K562 (cell line): ENCODE measurements around the gene PFN3. TPM values are rescaled to one million over a fixed set of nuclear protein-coding genes. Genes with fewer than 3 reads are reported as not detected.
A peak's percentile ranks its signal among the peaks of the same experiment; 100 is the strongest.

Experiments used
- ASH1L ChIP-seq: fragments of 450-650 bp; IDR thresholded peaks from 2 replicates; pipeline ENCODE4 v1.6.1; 2018; ENCODE audit warnings: borderline replicate concordance, mild to moderate bottlenecking, low read depth; ENCODE audit not compliant: partially characterized antibody
- BMI1 ChIP-seq: fragments of 150-350 bp; IDR thresholded peaks from 2 replicates; pipeline ENCODE4 v1.6.1; 2014; ENCODE audit warnings: low read length
- CBFA2T3 ChIP-seq: fragments of 450-650 bp; IDR thresholded peaks from 2 replicates; pipeline ENCODE4 v1.6.1; 2017
- ESRRB ChIP-seq: fragments of 250-450 bp; sonication (Bioruptor Pico); IDR thresholded peaks from 2 replicates; pipeline ENCODE4 v1.5.0; 2020; ENCODE audit warnings: mild to moderate bottlenecking, moderate library complexity, borderline replicate concordance
- FIP1L1 ChIP-seq: fragments of 200-400 bp; formaldehyde crosslinking; IDR thresholded peaks from 2 replicates; pipeline ENCODE4 v1.6.1; 2018; ENCODE audit warnings: mild to moderate bottlenecking, low read depth, low read length; ENCODE audit not compliant: poor library complexity, severe bottlenecking
- GABPB1 ChIP-seq: sonication (generic); formaldehyde crosslinking; IDR thresholded peaks from 2 replicates; pipeline ENCODE4 v1.8.0; 2022; ENCODE audit warnings: mild to moderate bottlenecking, missing genetic modification reagents
- KDM1A ChIP-seq, 2 experiments: fragments of 450-650 bp; IDR thresholded peaks; 2 replicates each; pipeline ENCODE4 v1.6.1; 2016; ENCODE audit warnings: mild to moderate bottlenecking in 2 of 2
- NONO ChIP-seq, 2 experiments: fragments of 200-400 bp in 1 of 2; fragments of 450-650 bp in 1 of 2; formaldehyde crosslinking in 1 of 2; IDR thresholded peaks; 2 replicates each; pipeline ENCODE4 v1.6.1; 2017; ENCODE audit warnings: low read depth in 2 of 2, mild to moderate bottlenecking in 2 of 2, moderate library complexity in 2 of 2, low read length in 1 of 2
- TEAD2 ChIP-seq: fragments of 450-650 bp; IDR thresholded peaks from 2 replicates; pipeline ENCODE4 v1.6.1; 2016; ENCODE audit warnings: missing genetic modification characterization, control low read depth, missing compliant biosample characterization
- ZNF41 ChIP-seq: fragments of 250-450 bp; sonication (Bioruptor Pico); conservative IDR thresholded peaks from 2 replicates; pipeline ENCODE4 v1.4.0; 2020; ENCODE audit warnings: mild to moderate bottlenecking
- polyA plus RNA-seq, 8 experiments: library from polyadenylated mRNA; depleted of rRNA in 4 of 8; stranded (reverse) in 5 of 8; unstranded in 3 of 8; fragments of >200 nt; fragmentation: Nextera tagmentation in 2 of 8; fragmentation: Illumina TruSeq in 1 of 8; extraction: Ambion mirVana in 2 of 8; extraction: Trizol in 1 of 8; gene quantifications; 2 replicates each; pipeline versions ENCODE4 v1.2.1 to v1.2.3, GENCODE V29; 2011 to 2014; ENCODE audit warnings: inconsistent platforms in 1 of 8, missing spikeins in 1 of 8
- total RNA-seq, 7 experiments: library from RNA; depleted of rRNA in 6 of 7; stranded (reverse); fragments of >200 nt in 6 of 7; fragmentation: Illumina TruSeq in 2 of 7; extraction: Trizol in 2 of 7; gene quantifications; 2 replicates each; pipeline versions ENCODE4 v1.2.1 to v1.2.3, GENCODE V29; 2011 to 2021; ENCODE audit warnings: low replicate concordance in 1 of 7
- TF ChIP-seq, protein P1 (sequence below), 2 experiments: fragments of 450-650 bp; IDR thresholded peaks; 2 replicates each; pipeline ENCODE4 v1.6.1; 2016; ENCODE audit warnings: mild to moderate bottlenecking in 2 of 2, borderline replicate concordance in 1 of 2, low read depth in 1 of 2, moderate library complexity in 1 of 2
- TF ChIP-seq, protein P2 (sequence below): fragments of 250-450 bp; sonication (Bioruptor Pico); IDR thresholded peaks from 2 replicates; pipeline ENCODE4 v1.4.0; 2020; ENCODE audit warnings: mild to moderate bottlenecking, moderate library complexity, borderline replicate concordance
- TF ChIP-seq, protein P3 (sequence below): fragments of 450-650 bp; formaldehyde crosslinking; IDR thresholded peaks from 2 replicates; pipeline ENCODE4 v1.4.0; 2022; ENCODE audit warnings: missing genetic modification characterization

The PFN3 gene
- total and polyA plus RNA-seq, 9 of the 15 experiments (the other 6 are each of a cell fraction or from before 2014, with no cell fraction given) = not detected

DNA sequence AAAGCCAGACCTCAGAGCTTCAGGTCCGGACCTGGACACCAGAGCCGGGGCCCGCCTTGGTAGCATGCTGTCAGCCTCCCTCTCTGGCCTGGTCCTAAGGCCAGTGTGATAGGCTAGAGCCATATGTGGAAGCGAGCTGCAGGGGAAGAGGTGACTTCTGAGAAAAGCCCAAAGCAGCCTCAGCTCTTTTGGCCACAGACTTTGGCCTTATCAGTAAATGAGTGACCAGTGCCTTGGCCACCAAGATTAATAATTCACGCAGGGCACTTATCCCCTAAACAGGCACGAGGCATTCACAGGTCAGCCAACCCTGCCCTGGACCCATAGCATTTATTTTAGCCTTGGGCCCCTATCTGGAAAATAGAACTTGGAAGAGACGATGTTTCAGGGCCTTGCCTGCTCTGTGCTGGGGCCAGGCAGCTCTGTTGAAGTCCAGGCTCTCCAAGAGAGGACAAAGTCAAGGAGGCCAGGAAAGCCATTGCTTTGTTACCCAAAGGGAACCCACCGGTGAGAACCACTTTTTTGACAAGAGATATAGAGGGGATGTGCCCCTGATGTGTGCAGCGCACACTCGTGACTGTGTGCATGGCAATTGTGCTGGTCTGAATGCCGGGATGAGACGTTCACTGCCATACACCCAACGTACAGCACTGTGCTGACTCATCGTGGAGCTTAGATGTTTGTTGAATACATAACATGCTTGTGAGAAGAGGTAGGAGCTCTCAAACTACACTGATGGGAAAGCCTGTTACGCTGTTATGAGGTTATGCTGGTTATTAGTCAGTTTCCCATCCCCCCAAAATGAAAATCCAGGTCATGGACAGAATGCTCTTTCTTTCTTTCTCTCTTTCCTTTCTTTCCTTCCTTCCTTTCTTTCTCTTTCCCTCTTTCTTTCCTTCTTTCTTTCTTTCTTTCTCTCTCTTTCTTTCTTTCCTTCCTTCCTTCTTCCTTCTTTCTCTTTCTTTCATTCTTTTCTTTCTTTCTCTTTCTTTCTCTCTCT, 21.3 kb downstream of the PFN3 start (continued):
- TF ChIP-seq, protein P1, sequence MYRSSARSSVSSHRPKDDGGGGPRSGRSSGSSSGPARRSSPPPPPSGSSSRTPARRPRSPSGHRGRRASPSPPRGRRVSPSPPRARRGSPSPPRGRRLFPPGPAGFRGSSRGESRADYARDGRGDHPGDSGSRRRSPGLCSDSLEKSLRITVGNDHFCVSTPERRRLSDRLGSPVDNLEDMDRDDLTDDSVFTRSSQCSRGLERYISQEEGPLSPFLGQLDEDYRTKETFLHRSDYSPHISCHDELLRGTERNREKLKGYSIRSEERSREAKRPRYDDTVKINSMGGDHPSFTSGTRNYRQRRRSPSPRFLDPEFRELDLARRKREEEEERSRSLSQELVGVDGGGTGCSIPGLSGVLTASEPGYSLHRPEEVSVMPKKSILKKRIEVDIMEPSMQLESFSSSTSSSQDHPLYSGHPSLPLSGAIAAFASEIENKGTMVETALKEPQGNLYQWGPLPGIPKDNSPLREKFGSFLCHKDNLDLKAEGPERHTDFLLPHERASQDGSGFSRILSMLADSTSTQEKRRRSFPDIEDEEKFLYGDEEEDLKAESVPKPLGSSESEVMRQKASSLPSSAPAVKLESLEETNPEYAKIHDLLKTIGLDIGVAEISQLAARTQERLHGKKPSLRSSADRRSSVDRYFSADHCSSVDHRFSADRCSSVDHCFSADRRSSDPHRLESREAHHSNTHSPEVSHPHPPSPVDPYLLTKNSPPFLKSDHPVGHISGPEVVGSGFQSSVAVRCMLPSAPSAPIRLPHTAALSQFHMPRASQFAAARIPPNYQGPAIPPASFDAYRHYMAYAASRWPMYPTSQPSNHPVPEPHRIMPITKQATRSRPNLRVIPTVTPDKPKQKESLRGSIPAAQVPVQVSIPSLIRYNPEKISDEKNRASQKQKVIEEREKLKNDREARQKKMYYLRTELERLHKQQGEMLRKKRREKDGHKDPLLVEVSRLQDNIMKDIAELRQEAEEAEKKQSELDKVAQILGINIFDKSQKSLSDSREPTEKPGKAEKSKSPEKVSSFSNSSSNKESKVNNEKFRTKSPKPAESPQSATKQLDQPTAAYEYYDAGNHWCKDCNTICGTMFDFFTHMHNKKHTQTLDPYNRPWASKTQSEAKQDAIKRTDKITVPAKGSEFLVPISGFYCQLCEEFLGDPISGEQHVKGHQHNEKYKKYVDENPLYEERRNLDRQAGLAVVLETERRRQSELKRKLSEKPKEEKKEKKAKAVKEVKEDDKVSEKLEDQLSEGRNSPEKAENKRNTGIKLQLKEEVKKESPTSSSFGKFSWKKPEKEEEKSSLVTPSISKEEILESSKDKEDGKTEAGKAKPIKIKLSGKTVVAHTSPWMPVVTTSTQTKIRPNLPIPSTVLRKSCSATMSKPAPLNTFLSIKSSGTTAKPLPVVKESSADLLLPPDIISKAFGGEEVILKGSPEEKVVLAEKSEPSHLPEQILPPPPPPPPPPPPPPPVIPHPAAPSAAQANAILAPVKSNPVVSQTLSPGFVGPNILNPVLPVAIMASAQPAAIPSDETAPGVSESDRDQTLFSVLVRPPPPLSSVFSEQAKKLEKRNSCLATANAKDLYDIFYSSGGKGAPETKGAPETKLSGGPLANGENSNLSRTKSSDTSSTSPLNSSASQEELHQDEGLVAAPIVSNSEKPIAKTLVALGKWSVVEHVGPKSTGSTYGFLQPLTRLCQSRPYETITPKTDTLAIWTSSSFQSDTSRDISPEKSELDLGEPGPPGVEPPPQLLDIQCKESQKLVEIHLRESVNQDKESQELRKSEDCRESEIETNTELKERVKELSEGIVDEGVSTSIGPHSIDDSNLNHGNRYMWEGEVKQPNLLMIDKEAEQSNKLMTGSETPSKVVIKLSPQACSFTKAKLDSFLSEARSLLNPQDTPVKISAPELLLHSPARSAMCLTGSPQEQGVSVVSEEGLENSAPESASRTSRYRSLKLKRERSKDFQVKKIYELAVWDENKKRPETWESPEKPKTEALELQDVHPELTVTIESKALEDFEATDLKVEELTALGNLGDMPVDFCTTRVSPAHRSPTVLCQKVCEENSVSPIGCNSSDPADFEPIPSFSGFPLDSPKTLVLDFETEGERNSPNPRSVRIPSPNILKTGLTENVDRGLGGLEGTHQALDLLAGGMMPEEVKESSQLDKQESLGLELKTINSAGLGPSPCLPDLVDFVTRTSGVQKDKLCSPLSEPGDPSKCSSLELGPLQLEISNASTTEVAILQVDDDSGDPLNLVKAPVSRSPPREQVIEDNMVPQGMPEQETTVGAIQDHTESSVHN (IDR thresholded peaks at IDR 0.05; ENCODE audit: borderline replicate concordance in 1 of 2, low read depth in 1 of 2) = peak in 1 of 2 experiments; percentile 54; a peak in 1 of 4 replicates
- TF ChIP-seq, protein P2, sequence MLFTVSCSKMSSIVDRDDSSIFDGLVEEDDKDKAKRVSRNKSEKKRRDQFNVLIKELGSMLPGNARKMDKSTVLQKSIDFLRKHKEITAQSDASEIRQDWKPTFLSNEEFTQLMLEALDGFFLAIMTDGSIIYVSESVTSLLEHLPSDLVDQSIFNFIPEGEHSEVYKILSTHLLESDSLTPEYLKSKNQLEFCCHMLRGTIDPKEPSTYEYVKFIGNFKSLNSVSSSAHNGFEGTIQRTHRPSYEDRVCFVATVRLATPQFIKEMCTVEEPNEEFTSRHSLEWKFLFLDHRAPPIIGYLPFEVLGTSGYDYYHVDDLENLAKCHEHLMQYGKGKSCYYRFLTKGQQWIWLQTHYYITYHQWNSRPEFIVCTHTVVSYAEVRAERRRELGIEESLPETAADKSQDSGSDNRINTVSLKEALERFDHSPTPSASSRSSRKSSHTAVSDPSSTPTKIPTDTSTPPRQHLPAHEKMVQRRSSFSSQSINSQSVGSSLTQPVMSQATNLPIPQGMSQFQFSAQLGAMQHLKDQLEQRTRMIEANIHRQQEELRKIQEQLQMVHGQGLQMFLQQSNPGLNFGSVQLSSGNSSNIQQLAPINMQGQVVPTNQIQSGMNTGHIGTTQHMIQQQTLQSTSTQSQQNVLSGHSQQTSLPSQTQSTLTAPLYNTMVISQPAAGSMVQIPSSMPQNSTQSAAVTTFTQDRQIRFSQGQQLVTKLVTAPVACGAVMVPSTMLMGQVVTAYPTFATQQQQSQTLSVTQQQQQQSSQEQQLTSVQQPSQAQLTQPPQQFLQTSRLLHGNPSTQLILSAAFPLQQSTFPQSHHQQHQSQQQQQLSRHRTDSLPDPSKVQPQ (CRISPR knock-in tag) = no peak
- TF ChIP-seq ASH1L (peak; percentile 54), FIP1L1 (no peak), ZNF41 (0 out of 2 replicates have a peak, but pooled peaks have one; percentile 21), BMI1 (no peak), ESRRB (CRISPR knock-in tag) (no peak), GABPB1 (CRISPR knock-in tag) (peak; percentile 63), KDM1A (IDR thresholded peaks at IDR 0.05) (peak in 1 of 2 experiments; percentile 48; a peak in 1 of 4 replicates), NONO (IDR thresholded peaks at IDR 0.05; ENCODE audit: low read depth in 2 of 2, low read length in 1 of 2) (no peak), CBFA2T3 (peak; percentile 56), TEAD2 (tag) (peak; percentile 77; the same call in 1 of the 2 replicates)
- TF ChIP-seq, protein P3, sequence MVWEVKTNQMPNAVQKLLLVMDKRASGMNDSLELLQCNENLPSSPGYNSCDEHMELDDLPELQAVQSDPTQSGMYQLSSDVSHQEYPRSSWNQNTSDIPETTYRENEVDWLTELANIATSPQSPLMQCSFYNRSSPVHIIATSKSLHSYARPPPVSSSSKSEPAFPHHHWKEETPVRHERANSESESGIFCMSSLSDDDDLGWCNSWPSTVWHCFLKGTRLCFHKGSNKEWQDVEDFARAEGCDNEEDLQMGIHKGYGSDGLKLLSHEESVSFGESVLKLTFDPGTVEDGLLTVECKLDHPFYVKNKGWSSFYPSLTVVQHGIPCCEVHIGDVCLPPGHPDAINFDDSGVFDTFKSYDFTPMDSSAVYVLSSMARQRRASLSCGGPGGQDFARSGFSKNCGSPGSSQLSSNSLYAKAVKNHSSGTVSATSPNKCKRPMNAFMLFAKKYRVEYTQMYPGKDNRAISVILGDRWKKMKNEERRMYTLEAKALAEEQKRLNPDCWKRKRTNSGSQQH (CRISPR knock-in tag) = 0 out of 2 replicates have a peak, but pooled peaks have one; percentile 9
